Heart right ventricle (tissue), 16 donors: ENCODE measurements around the gene CMC2. TPM values are rescaled to one million over a fixed set of nuclear protein-coding genes. Genes with fewer than 3 reads are reported as not detected.
A peak's percentile ranks its signal among the peaks of the same experiment; 100 is the strongest.

Experiments
- ATAC-seq, 8 donors: fragments of 200-7000 bp; cut with Tn5 transposase; one replicate each; pipeline ENCODE4 v1.9.1; 2020; ENCODE audit warnings: mild to moderate bottlenecking in 8 of 8, moderate library complexity in 8 of 8, moderate number of reproducible peaks in 1 of 8
- DNase-seq, 2 donors: peaks; one replicate each; pipeline ENCODE4 v3.0.0-alpha.2; 2020
- H3K27ac ChIP-seq, 10 donors: fragments of 200-600 bp; sonication (generic) in 2 of 10; one replicate each; pipeline versions ENCODE4 v1.5.0 to v1.8.0; 2020 to 2022; ENCODE audit warnings: mild to moderate bottlenecking in 3 of 10
- H3K27me3 ChIP-seq, 7 donors: fragments of 200-600 bp; one replicate each; pipeline ENCODE4 v1.8.0; 2021 to 2022; ENCODE audit warnings: mild to moderate bottlenecking in 2 of 7
- H3K36me3 ChIP-seq, 9 donors: fragments of 200-600 bp; sonication (generic) in 1 of 9; one replicate each; pipeline versions ENCODE4 v1.5.0 to v1.8.0; 2020 to 2022; ENCODE audit warnings: mild to moderate bottlenecking in 2 of 9
- H3K4me1 ChIP-seq, 9 donors: fragments of 200-600 bp; sonication (generic) in 1 of 9; one replicate each; pipeline versions ENCODE4 v1.5.0 to v1.8.0; 2020 to 2022; ENCODE audit warnings: mild to moderate bottlenecking in 4 of 9
- H3K4me3 ChIP-seq, 10 donors: fragments of 200-600 bp; sonication (generic) in 2 of 10; one replicate each; pipeline versions ENCODE4 v1.5.0 to v1.8.0; 2020 to 2022; ENCODE audit warnings: mild to moderate bottlenecking in 7 of 10, moderate library complexity in 2 of 10
- H3K9me3 ChIP-seq, 11 donors: fragments of 200-600 bp in 10 of 11; sonication (generic) in 2 of 11; one replicate each; pipeline versions ENCODE4 v1.5.0 to v1.8.0; 2013 to 2022; ENCODE audit warnings: mild to moderate bottlenecking in 2 of 11, control low read depth in 1 of 11, moderate library complexity in 1 of 11
- CTCF ChIP-seq, 9 donors: fragments of 200-600 bp; sonication (generic) in 2 of 9; IDR thresholded peaks; one replicate each; pipeline versions ENCODE4 v1.5.0 to v1.8.0; 2021 to 2022; ENCODE audit warnings: antibody characterized with exemption in 9 of 9, mild to moderate bottlenecking in 5 of 9, moderate library complexity in 1 of 9
- WGBS, 2 donors: extraction: QIAGEN DNeasy Blood & Tissue Kit; methylation state at CpG; one replicate each; pipeline ENCODE4 v1.1.7; 2013; ENCODE audit warnings: inconsistent platforms in 1 of 2; 5-methylcytosine and 5-hydroxymethylcytosine counted together
- intact Hi-C, 10 donors: fragments of 100-400 bp; cut with DNase I; formaldehyde crosslinking; loops; one replicate each; pipeline versions ENCODE4 v1.11.1 to v1.14.2; 2022
- polyA plus RNA-seq, 2 donors: library from polyadenylated mRNA; stranded (reverse); fragments of 200-250 nt; gene quantifications; one replicate each; pipeline ENCODE4 v1.2.3, GENCODE V29; 2013
- total RNA-seq, 10 donors: library from RNA; stranded (reverse); fragmentation: NEBNext Ultra II Directional in 3 of 10; extraction: Animal tissue kit (Norgen Biotek cat#: 25700) in 3 of 10; gene quantifications; one replicate each; pipeline versions ENCODE4 v1.2.1 to v1.2.4, GENCODE V29; 2021 to 2023
- donor health status: Arrhythmogenic right ventricular cardiomyopathy.
- donor health status: ischemic (EF 13 %, LVEDD 7.1; RV severe dilation, severe dysfunction).
- donor health status: healthy with polysubstance abuse.
- donor health status: DM: no; HTN: yes; CAD: no.
- donor health status: DM: no; HTN: no; CAD: no.
- donor health status: ischemic (EF 25% LVEDD 6.9; RV normal size, moderate dysfunction).
- donor health status: ischemic (EF 25% LVEDD 5.7; RV mildly dilated, moderate dysfunction).
- donor health status: healthy.
- donor health status: DM: yes; HTN: yes; CAD: no.
- donor health status: Ischemic cardiomyopathy.
- donor health status: ischemic (EF 35%, LVEDD 5.7; RV mildly dilated, moderate dysfunction).
- donor health status: nonischemic (EF 11% LVEDD 7.7; RV severe dilation, severe dysfunction).
- donor health status: DM: yes; HTN: yes; CAD: no.
- donor health status: PGD.
- donor health status: ischemic (EF 29% LVEDD 5.4; RV normal size, mild dysfunction).
- donor health status: nonischemic (EF 23%, LVEDD 6.1; RV moderate dilation, normal function).

The CMC2 gene
- total and polyA plus RNA-seq, 12 donors = 84.3 to 341 (median 121) TPM

GRCh38 chr16:80992676-80993293 is 13.9 kb downstream of the CMC2 start:
- DNase-seq (no peak), ATAC-seq (peak in 2 of 8 donors; percentile 25 to 40)
- Histone ChIP-seq H3K4me3 (peak overlapping the region in 1 of 10 donors; percentile 21), H3K27ac (peak overlapping the region in 7 of 10 donors; percentile 48 to 74 (median 53)), H3K36me3 (peaks cover 0 to 38% (median 0%) of the 10 kb centered on the region in 9 donors), H3K27me3 (no peaks in the 10 kb centered on the region), H3K4me1 (peaks cover 0 to 24% (median 15%) of the 10 kb centered on the region in 9 donors), H3K9me3 (no peaks in the 10 kb centered on the region)
- no peak for TF ChIP-seq CTCF (IDR thresholded peaks at IDR 0.05)
- intact Hi-C loops = no loop called here
- 36 to 37% methylated on average over 3 of the region's 3 CpGs for WGBS, 2 donors

GRCh38 chr16:80991792-80992430 is 14.8 kb downstream of the CMC2 start:
- no peak overlapping the region for H3K4me3 ChIP-seq
- no peak for DNase-seq
- H3K27me3 ChIP-seq = no peaks in the 10 kb centered on the region
- no peaks in the 10 kb centered on the region for H3K9me3 ChIP-seq
- ATAC-seq = no peak
- peaks cover 0 to 43% (median 0%) of the 10 kb centered on the region in 9 donors for H3K36me3 ChIP-seq
- 63 to 64% methylated on average over 6 of the region's 6 CpGs for WGBS, 2 donors
- peak overlapping the region in 2 of 10 donors; percentile 10 to 73 for H3K27ac ChIP-seq
- intact Hi-C loops = no loop called here
- no peak for TF ChIP-seq CTCF (IDR thresholded peaks at IDR 0.05)
- peaks cover 0 to 18% (median 9%) of the 10 kb centered on the region in 9 donors for H3K4me1 ChIP-seq

- DNase-seq (no peak), ATAC-seq (no peak)
- no peak overlapping the region for H3K27ac ChIP-seq
- intact Hi-C loops = no loop called here
- 93 to 96% methylated on average over 2 of the region's 2 CpGs for WGBS, 2 donors
- peaks cover 0 to 21% (median 12%) of the 10 kb centered on the region in 9 donors for H3K4me1 ChIP-seq
- H3K9me3 ChIP-seq = no peaks in the 10 kb centered on the region
- no peak overlapping the region for H3K4me3 ChIP-seq
- no peak for TF ChIP-seq CTCF (IDR thresholded peaks at IDR 0.05)
- peaks cover 0 to 41% (median 0%) of the 10 kb centered on the region in 9 donors for H3K36me3 ChIP-seq
- H3K27me3 ChIP-seq = no peaks in the 10 kb centered on the region
These were observed 15.7 kb downstream of the CMC2 start for GRCh38 chr16:80990978-80991377.

- no peaks in the 10 kb centered on the region for H3K27me3 ChIP-seq
- TF ChIP-seq CTCF (IDR thresholded peaks at IDR 0.05) = no peak
- peaks cover 0 to 23% (median 12%) of the 10 kb centered on the region in 9 donors for H3K4me1 ChIP-seq
- intact Hi-C loops = no loop called here
- peaks cover 0 to 37% (median 0%) of the 10 kb centered on the region in 9 donors for H3K36me3 ChIP-seq
- H3K27ac ChIP-seq = no peak overlapping the region
- DNase-seq (no peak), ATAC-seq (no peak)
- H3K9me3 ChIP-seq = no peaks in the 10 kb centered on the region
- H3K4me3 ChIP-seq = no peak overlapping the region
- WGBS, 2 donors = 92 to 95% methylated on average over 3 of the region's 3 CpGs
These were observed 16.1 kb downstream of the CMC2 start for GRCh38 chr16:80990577-80990976.
